ENCODE measurements around the gene GRIP1.
"Not testable (repeated sequence)": the region's sequence is repeated elsewhere in the genome, so short reads cannot be mapped to it uniquely, and the experiment has no call there.

GRIP1 gene

DNA sequence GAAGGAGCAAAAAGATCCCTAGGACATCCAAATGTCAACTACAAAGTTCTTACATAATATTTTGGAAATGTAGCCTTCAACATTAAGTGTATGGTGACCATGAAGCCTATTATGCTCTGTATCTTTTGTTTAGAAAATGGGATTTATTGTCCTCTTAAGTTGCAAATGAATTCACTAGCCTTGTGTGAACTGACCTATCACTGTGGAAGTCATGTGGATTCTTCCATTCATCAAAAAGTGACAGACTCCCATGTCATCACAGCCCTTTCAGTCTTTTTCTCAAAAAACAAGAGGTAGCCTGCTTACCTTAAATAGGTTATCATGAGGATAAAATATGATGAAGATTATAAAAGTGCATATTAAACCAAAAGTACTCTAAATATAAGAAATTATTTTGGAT is 179.9 kb downstream of the GRIP1 start:
- no peaks in the 10 kb centered on the region for H3K27me3 ChIP-seq (replicated peaks)
- H3K4me3 ChIP-seq (ENCODE audit: low read depth, low read length): no peak overlapping the region
- DNase-seq: no peak
- H3K27ac ChIP-seq: no peak overlapping the region
- no peaks in the 10 kb centered on the region for H3K36me3 ChIP-seq (replicated peaks)
- TF ChIP-seq, protein P1, sequence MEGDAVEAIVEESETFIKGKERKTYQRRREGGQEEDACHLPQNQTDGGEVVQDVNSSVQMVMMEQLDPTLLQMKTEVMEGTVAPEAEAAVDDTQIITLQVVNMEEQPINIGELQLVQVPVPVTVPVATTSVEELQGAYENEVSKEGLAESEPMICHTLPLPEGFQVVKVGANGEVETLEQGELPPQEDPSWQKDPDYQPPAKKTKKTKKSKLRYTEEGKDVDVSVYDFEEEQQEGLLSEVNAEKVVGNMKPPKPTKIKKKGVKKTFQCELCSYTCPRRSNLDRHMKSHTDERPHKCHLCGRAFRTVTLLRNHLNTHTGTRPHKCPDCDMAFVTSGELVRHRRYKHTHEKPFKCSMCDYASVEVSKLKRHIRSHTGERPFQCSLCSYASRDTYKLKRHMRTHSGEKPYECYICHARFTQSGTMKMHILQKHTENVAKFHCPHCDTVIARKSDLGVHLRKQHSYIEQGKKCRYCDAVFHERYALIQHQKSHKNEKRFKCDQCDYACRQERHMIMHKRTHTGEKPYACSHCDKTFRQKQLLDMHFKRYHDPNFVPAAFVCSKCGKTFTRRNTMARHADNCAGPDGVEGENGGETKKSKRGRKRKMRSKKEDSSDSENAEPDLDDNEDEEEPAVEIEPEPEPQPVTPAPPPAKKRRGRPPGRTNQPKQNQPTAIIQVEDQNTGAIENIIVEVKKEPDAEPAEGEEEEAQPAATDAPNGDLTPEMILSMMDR (IDR thresholded peaks at IDR 0.05; ENCODE audit: low read depth, low read length, missing control alignments): no peak
- in situ Hi-C loops (cut with HindIII; ENCODE audit: low pct_ligation_motif_present, low sequenced_read_pairs): no loop called here

DNA sequence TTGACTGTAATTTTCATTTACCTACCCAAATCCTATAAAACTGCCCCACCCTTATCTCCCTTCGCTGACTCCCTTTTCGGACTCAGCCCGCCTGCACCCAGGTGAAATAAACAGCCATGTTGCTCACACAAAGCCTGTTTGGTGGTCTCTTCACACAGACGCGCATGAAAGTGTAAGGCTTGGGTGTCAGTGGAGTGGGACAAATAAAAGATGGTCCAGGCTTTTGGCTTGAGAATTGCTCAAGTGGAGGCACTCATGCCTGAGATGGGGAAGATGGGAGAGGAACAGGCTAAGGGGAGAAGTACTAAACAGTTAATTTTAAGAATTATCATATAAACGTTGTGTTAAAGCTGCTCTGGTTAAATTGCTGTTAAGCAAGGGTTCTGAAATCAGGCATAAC is 180.8 kb downstream of the GRIP1 start:
- in situ Hi-C loops (cut with HindIII; ENCODE audit: low pct_ligation_motif_present, low sequenced_read_pairs); H3K36me3 ChIP-seq (replicated peaks); H3K27ac ChIP-seq; H3K4me3 ChIP-seq (ENCODE audit: low read depth, low read length); H3K27me3 ChIP-seq (replicated peaks); DNase-seq: not testable (repeated sequence)

DNA sequence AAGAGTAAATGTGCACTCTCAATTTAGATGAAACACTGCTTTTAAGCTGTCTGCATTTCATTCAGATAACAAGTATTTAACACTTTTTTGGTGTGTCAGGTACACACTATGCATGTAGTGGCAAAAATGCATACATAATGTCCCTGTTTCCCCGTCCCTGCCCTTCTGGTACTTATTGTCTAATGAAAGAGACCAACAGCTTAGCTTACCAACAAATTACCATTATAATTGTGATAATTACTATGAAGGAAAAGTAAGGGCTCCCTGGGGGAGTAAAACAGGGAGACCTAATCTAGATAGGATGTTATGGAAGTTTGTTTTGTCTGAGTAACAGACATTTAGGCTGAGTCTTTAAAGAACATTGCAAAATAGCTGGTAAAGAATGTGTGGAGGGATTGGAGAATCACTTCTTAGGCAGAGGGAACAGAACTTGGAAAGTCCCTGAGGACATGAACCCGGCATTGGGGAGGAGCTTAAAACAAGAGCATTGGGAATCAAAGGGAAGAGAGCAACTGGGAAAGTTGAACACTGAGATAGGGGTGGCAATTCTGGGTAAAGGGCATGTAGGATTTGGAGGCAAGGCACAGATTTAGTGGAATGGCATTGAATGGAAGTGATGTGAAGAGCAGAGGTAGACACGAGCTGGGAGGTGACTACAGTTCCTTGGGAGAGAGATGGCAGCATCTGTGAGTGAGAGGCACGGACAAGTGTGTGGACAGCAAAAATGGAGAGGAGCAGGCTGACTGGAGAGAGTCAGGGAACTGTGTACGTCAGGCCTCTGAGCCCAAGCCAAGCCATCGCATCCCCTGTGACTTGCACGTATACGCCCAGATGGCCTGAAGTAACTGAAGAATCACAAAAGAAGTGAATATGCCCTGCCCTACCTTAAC is 181.6 kb downstream of the GRIP1 start:
- in situ Hi-C loops (cut with HindIII; ENCODE audit: low pct_ligation_motif_present, low sequenced_read_pairs): no loop called here
- no peak for DNase-seq

DNA sequence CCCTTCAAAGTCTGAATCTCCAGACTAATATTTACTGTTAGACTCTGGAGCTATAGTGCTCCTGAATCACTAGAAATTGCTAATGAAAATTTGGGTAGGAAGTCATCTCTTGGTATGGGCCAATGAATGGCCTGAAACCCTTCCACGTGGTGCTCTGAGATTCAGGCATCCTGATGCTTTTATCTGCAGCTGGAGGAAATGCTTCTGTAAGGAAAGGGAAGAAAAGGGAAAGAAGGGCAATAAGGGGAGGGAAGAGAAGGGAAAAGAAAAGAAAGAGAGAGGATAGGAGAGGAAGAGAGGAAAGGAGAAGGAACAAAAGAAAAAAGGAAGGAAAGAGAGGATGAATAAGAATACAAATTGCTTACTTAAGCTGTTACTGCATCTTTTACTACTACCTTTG is 182.3 kb downstream of the GRIP1 start:
- in situ Hi-C loops (cut with HindIII; ENCODE audit: low pct_ligation_motif_present, low sequenced_read_pairs): no loop called here
- no peak for DNase-seq
- TF ChIP-seq, protein P1 (IDR thresholded peaks at IDR 0.05; ENCODE audit: low read depth, low read length, missing control alignments): no peak
- H3K27ac ChIP-seq: no peak overlapping the region
- H3K27me3 ChIP-seq (replicated peaks): no peaks in the 10 kb centered on the region
- H3K36me3 ChIP-seq (replicated peaks): no peaks in the 10 kb centered on the region
- no peak overlapping the region for H3K4me3 ChIP-seq (ENCODE audit: low read depth, low read length)

More for the DNA sequence above, 181.6 kb downstream of the GRIP1 start:
- Histone ChIP-seq H3K36me3 (replicated peaks) (no peaks in the 10 kb centered on the region), H3K4me3 (ENCODE audit: low read depth, low read length) (no peak overlapping the region), H3K27me3 (replicated peaks) (no peaks in the 10 kb centered on the region), H3K27ac (no peak overlapping the region)
- TF ChIP-seq, protein P1 (IDR thresholded peaks at IDR 0.05; ENCODE audit: low read depth, low read length, missing control alignments): no peak

DNA sequence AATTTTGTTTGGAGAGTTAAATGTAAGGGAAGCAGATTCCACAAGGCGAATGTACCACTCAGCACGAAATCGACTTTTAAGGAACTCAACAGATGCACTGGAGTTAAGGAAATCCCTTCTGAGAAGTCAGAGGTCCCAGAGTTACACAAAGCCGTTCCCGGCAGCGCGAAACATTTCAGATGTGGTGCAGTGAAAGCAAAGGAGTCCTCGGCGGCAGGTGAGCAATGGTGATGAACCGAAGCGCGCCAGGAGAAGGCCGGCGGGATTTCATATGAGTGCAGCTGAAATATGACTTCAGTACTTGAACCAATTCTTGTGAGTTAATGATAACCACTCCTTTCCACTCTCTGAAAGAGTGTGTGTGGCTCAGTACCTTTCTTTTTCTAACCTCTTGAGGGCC is 183.2 kb downstream of the GRIP1 start:
- in situ Hi-C loops (cut with HindIII; ENCODE audit: low pct_ligation_motif_present, low sequenced_read_pairs): no loop called here
- H3K36me3 ChIP-seq (replicated peaks): no peaks in the 10 kb centered on the region
- H3K4me3 ChIP-seq (ENCODE audit: low read depth, low read length): no peak overlapping the region
- no peak for DNase-seq
- TF ChIP-seq, protein P1 (IDR thresholded peaks at IDR 0.05; ENCODE audit: low read depth, low read length, missing control alignments): no peak
- no peak overlapping the region for H3K27ac ChIP-seq
- peaks cover 3% of the 10 kb centered on the region for H3K27me3 ChIP-seq (replicated peaks)

DNA sequence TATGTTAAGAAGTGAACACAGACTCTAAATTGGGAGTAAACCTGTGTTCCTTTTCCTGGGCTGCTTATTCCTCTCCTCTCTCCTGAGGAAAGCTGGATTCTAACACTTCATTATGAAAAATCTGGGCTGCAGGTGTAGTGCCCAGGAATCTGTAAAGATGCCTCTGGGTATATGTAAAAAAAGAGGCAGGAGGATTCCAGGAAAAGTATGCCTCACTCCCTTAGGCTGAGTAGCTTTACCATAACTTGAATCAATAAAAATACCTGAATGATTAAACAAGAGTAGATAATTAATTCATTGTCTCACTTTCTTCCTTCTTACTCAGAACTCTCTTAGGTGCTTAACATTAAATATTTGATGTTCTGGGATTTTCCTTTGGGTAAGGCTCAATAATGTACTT is 185.1 kb downstream of the GRIP1 start:
- in situ Hi-C loops (cut with HindIII; ENCODE audit: low pct_ligation_motif_present, low sequenced_read_pairs): no loop called here
- Histone ChIP-seq H3K4me3 (ENCODE audit: low read depth, low read length) (no peak overlapping the region), H3K36me3 (replicated peaks) (no peaks in the 10 kb centered on the region), H3K27me3 (replicated peaks) (peaks cover 3% of the 10 kb centered on the region), H3K27ac (no peak overlapping the region)
- TF ChIP-seq, protein P1 (IDR thresholded peaks at IDR 0.05; ENCODE audit: low read depth, low read length, missing control alignments): no peak
- no peak for DNase-seq
